WTC11 (cell line): ENCODE measurements around the gene CEP192.

Source experiments
- CTCF ChIP-seq: fragments of 200-600 bp; IDR thresholded peaks from 2 replicates; pipeline ENCODE4 v1.8.0; 2022; ENCODE audit warnings: antibody characterized with exemption
- IRF1 ChIP-seq: sonication (generic); formaldehyde crosslinking; IDR thresholded peaks from 2 replicates; pipeline ENCODE4 v1.8.0; 2023; ENCODE audit warnings: missing genetic modification reagents
- RELA ChIP-seq: sonication (generic); formaldehyde crosslinking; IDR thresholded peaks from 2 replicates; pipeline ENCODE4 v1.8.1; 2022; ENCODE audit warnings: missing genetic modification reagents, mild to moderate bottlenecking, borderline replicate concordance
- ZNF219 ChIP-seq: sonication (generic); formaldehyde crosslinking; IDR thresholded peaks from 2 replicates; pipeline ENCODE4 v1.8.0; 2023; ENCODE audit warnings: missing genetic modification reagents, mild to moderate bottlenecking, borderline replicate concordance
- ZSCAN18 ChIP-seq: fragments of 250-450 bp; sonication (Bioruptor Pico); IDR thresholded peaks from 2 replicates; pipeline ENCODE4 v2.1.2; 2022; ENCODE audit warnings: mild to moderate bottlenecking, moderate library complexity
- TF ChIP-seq, protein P1 (sequence below): fragments of 250-450 bp; sonication (Bioruptor Pico); IDR thresholded peaks from 2 replicates; pipeline ENCODE4 v1.9.0; 2021; ENCODE audit warnings: moderate library complexity, mild to moderate bottlenecking, inconsistent platforms, borderline replicate concordance

DNA sequence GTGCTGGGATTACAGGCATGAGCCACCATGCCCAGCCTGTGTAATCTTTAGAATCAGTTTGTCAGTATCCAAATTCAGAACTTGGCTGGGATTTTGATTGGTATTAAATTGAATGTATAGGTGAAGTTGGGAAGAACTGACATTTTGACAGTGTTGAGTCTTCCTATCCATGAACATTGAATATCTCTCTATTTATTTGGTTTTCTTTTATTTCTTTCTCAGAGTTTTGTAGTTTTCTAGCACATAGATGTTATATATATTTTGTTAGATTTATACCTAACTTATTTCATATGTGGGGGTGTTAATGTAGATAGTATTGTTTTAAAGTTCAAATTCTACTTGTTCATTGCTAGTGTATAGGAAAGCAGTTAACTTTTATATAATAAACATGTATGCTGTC lies 31.5 kb downstream of the CEP192 start:
- TF ChIP-seq, protein P1, sequence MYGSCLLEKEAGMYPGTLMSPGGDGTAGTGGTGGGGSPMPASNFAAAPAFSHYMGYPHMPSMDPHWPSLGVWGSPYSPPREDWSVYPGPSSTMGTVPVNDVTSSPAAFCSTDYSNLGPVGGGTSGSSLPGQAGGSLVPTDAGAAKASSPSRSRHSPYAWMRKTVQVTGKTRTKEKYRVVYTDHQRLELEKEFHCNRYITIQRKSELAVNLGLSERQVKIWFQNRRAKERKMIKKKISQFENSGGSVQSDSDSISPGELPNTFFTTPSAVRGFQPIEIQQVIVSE (CRISPR knock-in tag), result no peak
- no peak for TF ChIP-seq IRF1 (CRISPR knock-in tag)
- no peak for TF ChIP-seq ZSCAN18 (CRISPR knock-in tag)
- no peak for TF ChIP-seq CTCF
- TF ChIP-seq ZNF219 (CRISPR knock-in tag), result no peak
- no peak for TF ChIP-seq RELA (CRISPR knock-in tag)
